ENCODE data around the gene ABCA2. TPM values are rescaled to one million over a fixed set of nuclear protein-coding genes. Genes with fewer than 3 reads are reported as not detected.
A peak's percentile ranks its signal among the peaks of the same experiment; 100 is the strongest.

ABCA2 gene
- total and polyA plus RNA-seq, 12 donors, result 2.9 to 150 (median 31.5) TPM

DNA sequence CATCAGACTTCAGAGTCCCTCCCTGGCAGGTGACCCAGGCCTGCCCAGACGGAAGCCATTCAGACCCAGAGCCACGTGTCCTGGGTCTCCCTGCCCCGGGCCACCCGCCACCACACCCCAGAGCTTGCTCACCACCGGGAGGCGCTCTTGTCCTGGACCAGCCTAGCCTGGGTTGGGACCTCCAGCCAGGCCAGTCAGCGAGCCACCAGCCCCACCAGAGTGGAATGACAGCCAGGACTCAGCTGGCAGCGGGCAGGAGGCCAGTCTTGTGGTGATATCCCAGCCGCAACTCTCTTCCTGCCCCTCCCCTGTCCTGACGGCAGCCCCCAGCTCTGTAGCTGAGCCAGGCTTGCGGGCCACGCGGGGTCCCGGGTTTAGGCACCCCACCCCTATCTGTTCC lies 52.4 kb downstream of the ABCA2 start:
- H3K27me3 ChIP-seq, result no peaks in the 10 kb centered on the region
- TF ChIP-seq POLR2A (IDR thresholded peaks at IDR 0.05) (no peak), CTCF (IDR thresholded peaks at IDR 0.05) (peak in 1 of 6 experiments; percentile 9)
- no peaks in the 10 kb centered on the region for H3K36me3 ChIP-seq (replicated peaks in 1 of 2)
- intact Hi-C loops (cut with DNase I), result no loop called here
- no peaks in the 10 kb centered on the region for H3K9me3 ChIP-seq (replicated peaks in 1 of 3)
- WGBS, 4 donors, result 66 to 81% (median 71%) methylated on average over 9 to 14 of the region's 14 CpGs; no CpG with 5 or more reads in 1 of the 4 donors
- H3K4me3 ChIP-seq, result no peak overlapping the region
- H3K27ac ChIP-seq, result no peak overlapping the region
- DNase-seq, result no peak
- peaks cover 0 to 11% of the 10 kb centered on the region in 2 donors for H3K4me1 ChIP-seq (replicated peaks in 1 of 2)

DNA sequence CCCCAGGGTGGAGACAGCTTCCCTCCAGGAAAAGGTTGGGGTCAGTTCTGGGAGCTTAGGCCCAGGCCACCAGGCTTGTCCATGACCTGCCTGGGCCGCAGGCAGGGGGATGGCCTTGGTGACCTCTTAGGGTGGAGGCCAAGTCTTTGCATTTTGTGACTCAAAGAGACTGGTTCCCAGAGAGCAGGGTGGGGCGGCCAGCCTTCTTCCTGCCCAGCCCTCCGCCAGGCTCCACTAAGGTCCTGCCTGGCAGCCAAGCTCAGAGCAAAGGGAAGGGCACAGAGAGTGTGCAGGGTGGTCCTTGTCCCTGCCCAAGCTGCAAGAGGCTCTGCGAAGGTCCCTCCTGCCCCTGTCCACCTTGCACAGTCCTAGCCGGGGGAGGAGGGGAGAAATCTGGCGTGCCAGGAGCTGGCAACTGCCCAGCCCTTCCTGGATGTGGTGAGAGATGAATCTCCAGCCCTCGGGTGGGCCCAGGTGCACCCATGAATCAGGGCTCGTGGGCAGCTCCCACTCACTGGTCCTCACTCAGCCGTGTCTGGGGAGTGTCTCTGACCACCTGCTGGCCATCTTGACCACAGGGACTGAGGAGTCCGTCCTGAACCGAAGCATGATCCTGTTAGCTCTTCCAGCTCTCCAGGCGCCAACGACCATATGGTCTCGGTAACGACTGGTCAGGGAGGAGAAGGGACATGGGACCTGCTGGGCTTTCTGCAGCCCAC lies 53.1 kb downstream of the ABCA2 start:
- H3K27ac ChIP-seq, result peak overlapping the region in 1 of 5 donors; percentile 17
- no peaks in the 10 kb centered on the region for H3K36me3 ChIP-seq (replicated peaks in 1 of 2)
- no peaks in the 10 kb centered on the region for H3K9me3 ChIP-seq (replicated peaks in 1 of 3)
- no peaks in the 10 kb centered on the region for H3K27me3 ChIP-seq
- WGBS, 4 donors, result 65 to 76% (median 71%) methylated on average over 6 to 15 of the region's 15 CpGs
- DNase-seq, result no peak
- H3K4me3 ChIP-seq, result no peak overlapping the region
- intact Hi-C loops (cut with DNase I), result no loop called here
- H3K4me1 ChIP-seq (replicated peaks in 1 of 2), result peaks cover 0 to 11% of the 10 kb centered on the region in 2 donors
- TF ChIP-seq POLR2A (IDR thresholded peaks at IDR 0.05), result no peak
- no peak for TF ChIP-seq CTCF (IDR thresholded peaks at IDR 0.05)

GRCh38 chr9:136973618-136974617 lies 54.1 kb downstream of the ABCA2 start:
- DNase-seq, result no peak
- intact Hi-C loops (cut with DNase I), result no loop called here
- 89 to 92% (median 90%) methylated on average over 16 to 29 of the region's 29 CpGs for WGBS, 4 donors
- Histone ChIP-seq H3K4me1 (replicated peaks in 1 of 2) (peaks cover 0 to 11% of the 10 kb centered on the region in 2 donors), H3K9me3 (replicated peaks in 1 of 3) (no peaks in the 10 kb centered on the region), H3K27me3 (no peaks in the 10 kb centered on the region), H3K4me3 (no peak overlapping the region), H3K36me3 (replicated peaks in 1 of 2) (no peaks in the 10 kb centered on the region), H3K27ac (no peak overlapping the region)
- no peak for TF ChIP-seq CTCF (IDR thresholded peaks at IDR 0.05)
- no peak for TF ChIP-seq POLR2A (IDR thresholded peaks at IDR 0.05)

DNA sequence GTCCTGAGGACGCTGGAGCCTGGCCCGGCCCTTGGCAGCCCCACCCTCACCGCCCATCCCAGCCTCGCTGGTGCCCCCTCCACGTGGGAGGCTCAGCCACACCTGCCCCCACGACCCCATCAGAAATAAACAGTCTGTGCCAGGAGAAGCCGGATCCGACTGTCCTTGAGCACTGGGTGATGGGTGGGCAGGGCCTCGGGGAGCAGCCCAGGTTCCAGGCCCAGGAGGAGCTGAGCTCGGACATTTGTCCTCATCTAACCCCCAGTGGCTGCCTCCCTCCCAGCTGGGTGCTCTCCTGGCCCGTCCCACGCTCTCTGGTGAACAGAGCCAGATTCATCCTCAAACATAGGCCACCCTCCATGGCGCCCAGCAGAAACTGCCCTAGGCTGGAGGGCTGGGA lies 55.3 kb downstream of the ABCA2 start:
- intact Hi-C loops (cut with DNase I), result no loop called here
- Histone ChIP-seq H3K36me3 (replicated peaks in 1 of 2) (no peaks in the 10 kb centered on the region), H3K9me3 (replicated peaks in 1 of 3) (no peaks in the 10 kb centered on the region), H3K4me1 (replicated peaks in 1 of 2) (peaks cover 0 to 7% of the 10 kb centered on the region in 2 donors), H3K27me3 (no peaks in the 10 kb centered on the region), H3K27ac (no peak overlapping the region), H3K4me3 (no peak overlapping the region)
- no peak for DNase-seq
- 51 to 65% (median 58%) methylated on average over 10 to 13 of the region's 13 CpGs for WGBS, 4 donors
- no peak for TF ChIP-seq CTCF (IDR thresholded peaks at IDR 0.05)
- no peak for TF ChIP-seq POLR2A (IDR thresholded peaks at IDR 0.05)
